Natural killer cell (primary cell): Measurements from ENCODE around the gene POFUT2. TPM values are rescaled to one million over a fixed set of nuclear protein-coding genes. Genes with fewer than 3 reads are reported as not detected.

Source experiments
- ATAC-seq, 3 donors: fragments of 150-1000 bp in 2 of 3; fragments of 200-7000 bp in 1 of 3; cut with Tn5 transposase; 1 replicate in 1 of 3; 2 replicates in 2 of 3; pipeline ENCODE4 v1.10.0; 2021; ENCODE audit warnings: mild to moderate bottlenecking in 2 of 3, moderate library complexity in 2 of 3
- DNase-seq, 2 donors: peaks; one replicate each; pipeline versions ENCODE4 v3.0.0 to v3.0.0-alpha.2; 2013 to 2021; ENCODE audit warnings: mixed read lengths in 1 of 2
- H3K27ac ChIP-seq: one replicate; pipeline ENCODE4 v1.5.1; 2013; ENCODE audit warnings: mild to moderate bottlenecking, low read length
- H3K27me3 ChIP-seq: one replicate; pipeline ENCODE4 v1.6.1; 2013; ENCODE audit warnings: low read length; ENCODE audit not compliant: control insufficient read depth, insufficient read depth
- H3K36me3 ChIP-seq: one replicate; pipeline ENCODE4 v1.6.1; 2013; ENCODE audit warnings: low read length; ENCODE audit not compliant: control insufficient read depth, insufficient read depth
- H3K4me1 ChIP-seq: one replicate; pipeline ENCODE4 v1.6.1; 2013; ENCODE audit warnings: low read length; ENCODE audit not compliant: control insufficient read depth, insufficient read depth
- H3K4me3 ChIP-seq: one replicate; pipeline ENCODE4 v1.5.1; 2013; ENCODE audit warnings: low read length
- H3K9me3 ChIP-seq: one replicate; pipeline ENCODE4 v1.6.1; 2013; ENCODE audit warnings: low read length; ENCODE audit not compliant: control insufficient read depth, insufficient read depth
- H3K27ac Mint-ChIP-seq, 2 donors: one replicate each; pipeline ENCODE4 v1.8.0; 2022; ENCODE audit warnings: mild to moderate bottlenecking in 2 of 2, mixed read lengths in 2 of 2, moderate library complexity in 1 of 2
- H3K27me3 Mint-ChIP-seq, 2 donors: one replicate each; pipeline ENCODE4 v1.8.0; 2022; ENCODE audit warnings: low read depth in 2 of 2, mixed read lengths in 2 of 2
- H3K36me3 Mint-ChIP-seq: one replicate; pipeline ENCODE4 v1.8.0; 2022; ENCODE audit warnings: mixed read lengths
- H3K4me1 Mint-ChIP-seq, 2 donors: one replicate each; pipeline ENCODE4 v1.8.0; 2022; ENCODE audit warnings: mixed read lengths in 2 of 2
- H3K4me3 Mint-ChIP-seq: one replicate; pipeline ENCODE4 v1.8.0; 2022; ENCODE audit warnings: mild to moderate bottlenecking, moderate library complexity, mixed read lengths
- H3K9me3 Mint-ChIP-seq, 2 donors: one replicate each; pipeline ENCODE4 v1.8.0; 2022; ENCODE audit warnings: mixed read lengths in 2 of 2
- WGBS: methylation state at CpG from one replicate; pipeline ENCODE4 v1.1.7; 2013; ENCODE audit warnings: missing lambda C conversion rate; ENCODE audit not compliant: insufficient coverage; 5-methylcytosine and 5-hydroxymethylcytosine counted together
- intact Hi-C: fragments of 100-400 bp; cut with micrococcal nuclease; formaldehyde crosslinking; loops from one replicate; pipeline ENCODE4 v1.14.2; 2022
- total RNA-seq, 4 donors: library from RNA; stranded (reverse); fragments of 120-200 nt in 1 of 4; gene quantifications; one replicate each; pipeline versions ENCODE4 v1.2.3 to v1.2.4, GENCODE V29; 2013 to 2022
- TF ChIP-seq, protein P1 (sequence below): fragments of 200-600 bp; IDR thresholded peaks from one replicate; pipeline ENCODE4 v1.8.0; 2022; ENCODE audit warnings: antibody characterized with exemption

The POFUT2 gene
- total RNA-seq, 3 donors from 2014 or later (not counting 1 experiment from before 2014, with no cell fraction given): 41.4 to 46.0 (median 43.3) TPM

DNA sequence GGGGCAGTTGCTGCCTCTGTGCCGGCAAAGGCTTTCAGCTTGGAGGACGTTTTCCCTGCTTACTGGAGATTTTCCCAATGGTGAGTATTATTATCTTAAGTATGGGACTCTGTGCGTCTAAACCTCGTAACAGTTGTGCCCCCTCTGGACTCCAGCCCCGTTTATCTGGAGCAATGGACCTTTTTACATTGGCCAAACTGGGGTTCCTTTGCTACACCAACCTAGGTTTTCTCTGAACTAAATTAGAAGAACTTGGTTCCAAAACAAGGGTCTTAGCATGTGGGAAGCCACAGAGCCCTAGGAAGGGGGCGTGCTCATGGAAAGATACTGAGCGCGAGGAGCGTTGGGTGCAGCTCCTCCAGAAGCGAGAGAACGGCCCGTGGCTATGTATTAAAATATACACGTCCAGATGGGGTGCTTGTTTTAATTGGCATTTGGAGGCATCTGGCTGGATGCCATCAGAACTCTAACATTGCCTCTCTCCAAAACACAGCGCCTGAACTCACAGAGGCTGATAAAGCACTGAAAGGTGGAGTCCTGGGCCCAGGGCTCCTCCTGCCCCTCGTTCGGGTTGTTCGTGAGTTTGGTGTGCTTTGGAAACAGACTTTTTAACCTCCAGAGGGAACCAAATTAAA is 28.4 kb downstream of the POFUT2 start:
- Mint-ChIP-seq H3K27me3 (peaks cover 3 to 26% of the 10 kb centered on the region in 2 donors), H3K4me3 (no peak overlapping the region), H3K9me3 (no peaks in the 10 kb centered on the region), H3K27ac (no peak overlapping the region), H3K36me3 (no peaks in the 10 kb centered on the region), H3K4me1 (peaks cover 12 to 32% of the 10 kb centered on the region in 2 donors)
- DNase-seq: no peak
- peaks cover 10% of the 10 kb centered on the region for H3K27me3 ChIP-seq
- no peak for ATAC-seq
- H3K4me3 ChIP-seq: no peak overlapping the region
- 87% methylated on average over 17 of the region's 17 CpGs for WGBS
- intact Hi-C loops: no loop called here
- no peaks in the 10 kb centered on the region for H3K9me3 ChIP-seq
- TF ChIP-seq, protein P1, sequence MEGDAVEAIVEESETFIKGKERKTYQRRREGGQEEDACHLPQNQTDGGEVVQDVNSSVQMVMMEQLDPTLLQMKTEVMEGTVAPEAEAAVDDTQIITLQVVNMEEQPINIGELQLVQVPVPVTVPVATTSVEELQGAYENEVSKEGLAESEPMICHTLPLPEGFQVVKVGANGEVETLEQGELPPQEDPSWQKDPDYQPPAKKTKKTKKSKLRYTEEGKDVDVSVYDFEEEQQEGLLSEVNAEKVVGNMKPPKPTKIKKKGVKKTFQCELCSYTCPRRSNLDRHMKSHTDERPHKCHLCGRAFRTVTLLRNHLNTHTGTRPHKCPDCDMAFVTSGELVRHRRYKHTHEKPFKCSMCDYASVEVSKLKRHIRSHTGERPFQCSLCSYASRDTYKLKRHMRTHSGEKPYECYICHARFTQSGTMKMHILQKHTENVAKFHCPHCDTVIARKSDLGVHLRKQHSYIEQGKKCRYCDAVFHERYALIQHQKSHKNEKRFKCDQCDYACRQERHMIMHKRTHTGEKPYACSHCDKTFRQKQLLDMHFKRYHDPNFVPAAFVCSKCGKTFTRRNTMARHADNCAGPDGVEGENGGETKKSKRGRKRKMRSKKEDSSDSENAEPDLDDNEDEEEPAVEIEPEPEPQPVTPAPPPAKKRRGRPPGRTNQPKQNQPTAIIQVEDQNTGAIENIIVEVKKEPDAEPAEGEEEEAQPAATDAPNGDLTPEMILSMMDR: no peak
- peaks cover 8% of the 10 kb centered on the region for H3K36me3 ChIP-seq
- no peak overlapping the region for H3K27ac ChIP-seq
- peaks cover 41% of the 10 kb centered on the region for H3K4me1 ChIP-seq

DNA sequence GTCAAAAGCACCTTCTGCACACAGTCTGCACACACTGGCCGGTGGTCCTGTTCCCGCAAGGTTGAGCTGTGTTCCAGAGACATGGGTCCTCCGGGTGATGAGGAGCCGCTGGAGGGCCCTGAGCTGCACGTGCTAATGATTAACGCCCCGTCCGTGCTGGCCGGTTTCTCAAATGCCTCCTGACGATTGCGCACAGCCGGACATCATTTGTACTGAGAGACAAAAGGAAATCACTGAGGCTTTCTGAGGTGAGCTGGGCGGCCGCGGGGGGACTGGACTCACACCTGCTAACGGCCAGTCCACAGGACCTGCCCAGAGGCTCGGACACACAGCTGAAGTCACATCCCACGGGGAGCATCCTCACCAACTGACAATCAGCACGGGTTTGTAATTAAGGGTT is 29.2 kb downstream of the POFUT2 start:
- H3K9me3 ChIP-seq: no peaks in the 10 kb centered on the region
- WGBS: 94% methylated on average over 19 of the region's 19 CpGs
- Mint-ChIP-seq H3K36me3 (no peaks in the 10 kb centered on the region), H3K4me1 (peaks cover 7 to 30% of the 10 kb centered on the region in 2 donors), H3K9me3 (no peaks in the 10 kb centered on the region), H3K27ac (no peak overlapping the region), H3K4me3 (no peak overlapping the region), H3K27me3 (peaks cover 6 to 25% of the 10 kb centered on the region in 2 donors)
- H3K36me3 ChIP-seq: no peaks in the 10 kb centered on the region
- DNase-seq: no peak
- peaks cover 38% of the 10 kb centered on the region for H3K4me1 ChIP-seq
- TF ChIP-seq, protein P1: no peak
- intact Hi-C loops: no loop called here
- H3K27me3 ChIP-seq: peaks cover 11% of the 10 kb centered on the region
- H3K4me3 ChIP-seq: no peak overlapping the region
- ATAC-seq: no peak
- no peak overlapping the region for H3K27ac ChIP-seq

DNA sequence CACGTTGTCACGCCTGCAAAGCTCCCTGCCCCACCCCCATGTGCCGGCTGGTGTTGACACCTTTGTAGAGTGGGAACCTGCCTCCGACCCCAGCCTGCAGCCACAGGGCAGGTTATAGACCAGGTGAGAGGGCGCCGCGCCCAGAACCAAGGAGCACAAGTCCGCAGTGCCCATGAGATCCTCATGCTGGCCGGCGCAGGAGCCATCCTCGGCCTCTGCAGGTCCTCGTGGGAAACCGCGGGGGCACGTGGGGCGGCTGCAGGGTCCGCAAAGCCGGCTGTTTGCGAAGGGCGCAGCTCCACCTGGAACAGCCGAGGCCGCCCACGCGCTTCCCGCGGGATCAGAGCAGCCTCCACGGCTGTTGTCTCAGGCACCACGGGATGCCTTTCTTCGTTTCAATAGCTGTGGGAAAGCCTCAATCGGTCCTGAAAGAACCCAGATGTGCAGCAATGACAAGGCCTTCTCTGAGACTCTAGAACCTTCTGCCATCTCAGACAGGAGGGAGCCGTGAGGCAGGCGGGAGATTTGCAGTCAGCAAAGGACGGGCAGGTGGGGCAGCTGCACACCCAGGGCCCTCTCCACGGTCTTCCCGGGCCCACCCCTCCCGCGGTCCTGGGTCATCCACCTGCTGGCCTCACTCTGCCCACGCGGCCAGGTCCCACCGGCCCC is 29.9 kb downstream of the POFUT2 start:
- no peak overlapping the region for H3K27ac ChIP-seq
- H3K27me3 ChIP-seq: peaks cover 13% of the 10 kb centered on the region
- intact Hi-C loops: no loop called here
- TF ChIP-seq, protein P1: no peak
- ATAC-seq (no peak), DNase-seq (no peak)
- H3K27ac Mint-ChIP-seq: no peak overlapping the region
- H3K4me3 Mint-ChIP-seq: no peak overlapping the region
- H3K4me1 ChIP-seq: peaks cover 38% of the 10 kb centered on the region
- no peaks in the 10 kb centered on the region for H3K9me3 ChIP-seq
- no peaks in the 10 kb centered on the region for H3K9me3 Mint-ChIP-seq
- H3K36me3 ChIP-seq: no peaks in the 10 kb centered on the region
- peaks cover 6 to 23% of the 10 kb centered on the region in 2 donors for H3K27me3 Mint-ChIP-seq
- H3K4me3 ChIP-seq: no peak overlapping the region
- WGBS: 88% methylated on average over 40 of the region's 40 CpGs
- peaks cover 5 to 25% of the 10 kb centered on the region in 2 donors for H3K4me1 Mint-ChIP-seq
- no peaks in the 10 kb centered on the region for H3K36me3 Mint-ChIP-seq
